Vagina (tissue), 2 donors: Measurements from ENCODE around the gene RAB13. TPM values are rescaled to one million over a fixed set of nuclear protein-coding genes. Genes with fewer than 3 reads are reported as not detected.

ENCODE experiments used
- DNase-seq, 2 donors: peaks; one replicate each; pipeline ENCODE4 v3.0.0-alpha.2; 2017; ENCODE audit errors: extremely low spot score in 2 of 2
- H3K27ac ChIP-seq: fragments of 200-600 bp; sonication (generic); one replicate; pipeline ENCODE4 v1.5.1; 2019
- H3K27me3 ChIP-seq: fragments of 200-600 bp; sonication (generic); one replicate; pipeline ENCODE4 v1.5.1; 2019
- H3K36me3 ChIP-seq, 2 donors: fragments of 200-600 bp; sonication (generic); one replicate each; pipeline ENCODE4 v1.5.1; 2017 to 2019
- H3K4me1 ChIP-seq: fragments of 200-600 bp; sonication (generic); one replicate; pipeline ENCODE4 v1.5.1; 2019
- H3K4me3 ChIP-seq, 2 donors: fragments of 200-600 bp; sonication (generic); 1 replicate in 1 of 2; 2 replicates in 1 of 2; pipeline ENCODE4 v1.5.1; 2016 to 2019
- H3K9me3 ChIP-seq: fragments of 200-600 bp; sonication (generic); one replicate; pipeline ENCODE4 v1.5.1; 2019
- CTCF ChIP-seq, 3 experiments: fragments of 450-650 bp in 2 of 3; fragments of 200-600 bp in 1 of 3; sonication (generic) in 1 of 3; IDR thresholded peaks; one replicate each; pipeline ENCODE4 v1.5.1; 2017 to 2019; ENCODE audit warnings: antibody characterized with exemption in 3 of 3, mild to moderate bottlenecking in 2 of 3, moderate library complexity in 2 of 3
- POLR2A ChIP-seq, 2 donors: fragments of 450-650 bp; IDR thresholded peaks; one replicate each; pipeline ENCODE4 v1.6.1; 2017; ENCODE audit warnings: antibody characterized with exemption in 2 of 2, mild to moderate bottlenecking in 2 of 2, moderate library complexity in 2 of 2
- POLR2AphosphoS5 ChIP-seq, 2 donors: sonication (generic); formaldehyde crosslinking; IDR thresholded peaks; one replicate each; pipeline ENCODE4 v1.9.0; 2017; ENCODE audit warnings: antibody characterized with exemption in 2 of 2, mild to moderate bottlenecking in 2 of 2, low read depth in 1 of 2; ENCODE audit not compliant: insufficient read depth in 1 of 2
- intact Hi-C: fragments of 100-400 bp; cut with DNase I; formaldehyde crosslinking; loops from one replicate; pipeline ENCODE4 v1.15.1; 2023
- microRNA-seq: library from miRNA; unstranded; fragments of <30 nt; microRNA quantifications from one replicate; pipeline ENCODE4, GENCODE V29; 2017; ENCODE audit warnings: borderline number of aligned reads, borderline replicate concordance
- small RNA-seq: library from RNA; depleted of rRNA; stranded (forward); fragments of <200 nt; gene quantifications from one replicate; pipeline ENCODE3, GENCODE V24; 2016
- total RNA-seq: library from RNA; depleted of rRNA; stranded (reverse); fragments of >200 nt; gene quantifications from one replicate; pipeline ENCODE4 v1.2.3, GENCODE V29; 2016

The RAB13 gene
- total RNA-seq, 1 donor from 2014 or later = 49.8 TPM

- DNase-seq = no peak
- intact Hi-C loops = no loop called here
- Histone ChIP-seq H3K9me3 (no peaks in the 10 kb centered on the region), H3K4me3 (no peak overlapping the region), H3K27ac (no peak overlapping the region), H3K4me1 (no peaks in the 10 kb centered on the region), H3K27me3 (no peaks in the 10 kb centered on the region), H3K36me3 (peaks cover 0 to 64% of the 10 kb centered on the region in 2 donors)
- no peak for TF ChIP-seq POLR2A (IDR thresholded peaks at IDR 0.05)
- no peak for TF ChIP-seq POLR2AphosphoS5 (IDR thresholded peaks at IDR 0.05; ENCODE audit: insufficient read depth in 1 of 2, low read depth in 1 of 2)
- no peak for TF ChIP-seq CTCF (IDR thresholded peaks at IDR 0.05)
Observed at GRCh38 chr1:153933955-153934354, 52.2 kb downstream of the RAB13 start.

- Histone ChIP-seq H3K36me3 (peaks cover 0 to 64% of the 10 kb centered on the region in 2 donors), H3K27me3 (no peaks in the 10 kb centered on the region), H3K4me1 (no peaks in the 10 kb centered on the region), H3K9me3 (no peaks in the 10 kb centered on the region), H3K27ac (no peak overlapping the region), H3K4me3 (no peak overlapping the region)
- DNase-seq = no peak
- TF ChIP-seq POLR2AphosphoS5 (IDR thresholded peaks at IDR 0.05; ENCODE audit: insufficient read depth in 1 of 2, low read depth in 1 of 2) (no peak), CTCF (IDR thresholded peaks at IDR 0.05) (no peak), POLR2A (IDR thresholded peaks at IDR 0.05) (no peak)
- intact Hi-C loops = no loop called here
Observed at GRCh38 chr1:153933430-153933829, 52.7 kb downstream of the RAB13 start.

DNA sequence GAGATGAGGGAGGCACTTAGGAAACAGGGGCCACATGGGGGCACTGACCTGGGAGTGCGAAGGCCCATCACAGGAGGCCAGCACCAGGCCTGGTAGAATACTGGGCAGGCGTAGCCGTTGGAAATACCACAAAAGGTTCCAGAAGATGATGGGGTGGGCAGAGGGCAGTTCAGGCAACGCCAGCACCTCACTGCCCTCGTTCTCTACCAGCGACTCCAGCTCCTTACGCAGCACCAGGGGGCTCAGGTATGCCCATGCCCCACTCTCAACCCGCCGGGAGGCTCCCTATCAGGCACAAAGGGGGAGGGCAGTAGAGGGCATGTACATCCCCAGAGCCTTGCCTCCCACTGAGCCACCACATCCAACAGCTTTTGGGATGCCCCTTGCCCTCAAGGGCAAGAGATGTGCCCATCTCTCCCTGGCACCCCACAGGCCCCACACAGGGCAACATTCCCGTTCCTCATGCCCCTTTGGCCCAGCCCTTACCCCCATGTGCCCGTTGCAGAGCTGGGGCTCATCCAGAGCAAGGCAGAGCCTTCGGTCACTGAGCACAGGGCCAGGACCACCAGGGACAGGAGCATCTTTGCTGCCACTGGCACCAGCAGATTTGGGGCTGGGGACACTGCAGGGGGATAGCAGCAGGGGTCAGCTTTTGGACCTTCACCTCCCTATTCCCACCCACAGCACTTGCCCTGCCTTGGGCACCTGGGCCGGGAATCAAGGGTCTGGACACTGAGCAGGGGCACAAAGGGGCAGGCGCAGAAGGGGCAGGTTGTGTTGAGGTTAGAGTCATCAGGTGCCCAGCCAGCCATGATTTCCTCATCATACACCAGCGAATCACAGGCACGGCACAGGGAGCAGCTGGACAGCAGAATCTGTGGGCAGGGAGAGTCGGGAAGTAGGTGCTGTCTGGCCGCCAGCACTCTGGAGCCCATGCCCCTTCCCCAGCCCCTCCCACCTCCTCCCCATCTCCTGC is 53.7 kb downstream of the RAB13 start:
- DNase-seq = no peak
- no peaks in the 10 kb centered on the region for H3K9me3 ChIP-seq
- H3K4me1 ChIP-seq = no peaks in the 10 kb centered on the region
- no peaks in the 10 kb centered on the region for H3K27me3 ChIP-seq
- TF ChIP-seq POLR2A (IDR thresholded peaks at IDR 0.05) (no peak), CTCF (IDR thresholded peaks at IDR 0.05) (no peak), POLR2AphosphoS5 (IDR thresholded peaks at IDR 0.05; ENCODE audit: insufficient read depth in 1 of 2, low read depth in 1 of 2) (no peak)
- H3K36me3 ChIP-seq = peaks cover 0 to 60% of the 10 kb centered on the region in 2 donors
- no peak overlapping the region for H3K4me3 ChIP-seq
- no peak overlapping the region for H3K27ac ChIP-seq
- intact Hi-C loops = no loop called here

Small RNA genes within 50 kb of the gene (microRNA-seq; reads per million reads assigned to microRNA genes)
- not detected for gene MIR6737

Small RNA genes within 50 kb of the gene (small RNA-seq; reads per million reads assigned to genes)
- not detected for gene MIR6737

Other genes starting within 250 kb of the RAB13 start
- 31.4 TPM for gene SLC27A3, start 210.9 kb downstream of the RAB13 start, total RNA-seq
- gene GATAD2B, start 63.4 kb downstream of the RAB13 start, total RNA-seq = 24.1 TPM
- gene DENND4B, start 39.6 kb downstream of the RAB13 start, total RNA-seq = 42.7 TPM
- 19.2 TPM for gene CRTC2, start 27.7 kb downstream of the RAB13 start, total RNA-seq
- 77.8 TPM for gene SLC39A1, start 22.8 kb downstream of the RAB13 start, total RNA-seq
- gene CREB3L4, start 18.4 kb downstream of the RAB13 start, total RNA-seq = 15.2 TPM
- 194 TPM for gene JTB, start 8.7 kb downstream of the RAB13 start, total RNA-seq
- gene RPS27, start 4.4 kb upstream of the RAB13 start, total RNA-seq = 1,771 TPM
- not detected for gene NUP210L, start 168.7 kb upstream of the RAB13 start, total RNA-seq
- gene TPM3, start 205.8 kb upstream of the RAB13 start, total RNA-seq = 138 TPM
- not detected for gene CFAP141, start 220.0 kb upstream of the RAB13 start, total RNA-seq
- gene UBAP2L, start 234.6 kb upstream of the RAB13 start, total RNA-seq = 75.9 TPM